Neural progenitor cell (in vitro differentiated cells): Measurements from ENCODE around the gene WDR41.
"Not testable (repeated sequence)": the region's sequence is repeated elsewhere in the genome, so short reads cannot be mapped to it uniquely, and the experiment has no call there.

ENCODE experiments used
- CTCF ChIP-seq: fragments of 200-600 bp; sonication (generic); IDR thresholded peaks from 2 replicates; pipeline ENCODE4 v1.5.1; 2017; ENCODE audit warnings: antibody characterized with exemption, mild to moderate bottlenecking
- EZH2 ChIP-seq: fragments of 200-600 bp; sonication (generic); IDR thresholded peaks from 2 replicates; pipeline ENCODE4 v1.6.1; 2017; ENCODE audit warnings: antibody characterized with exemption, mild to moderate bottlenecking, moderate library complexity
- EZH2phosphoT487 ChIP-seq: fragments of 200-600 bp; sonication (generic); IDR thresholded peaks from 2 replicates; pipeline ENCODE4 v1.6.1; 2017; ENCODE audit warnings: antibody characterized with exemption

GRCh38 chr5:77475041-77475440 is 17.1 kb downstream of the WDR41 start:
- not testable (repeated sequence) for TF ChIP-seq EZH2, CTCF, EZH2phosphoT487
